ENCODE measurements around the gene ENPP6. TPM values are rescaled to one million over a fixed set of nuclear protein-coding genes. Genes with fewer than 3 reads are reported as not detected.

Gene ENPP6
- total and polyA plus RNA-seq, 4 donors, result 0.13 to 1.8 (median 0.19) TPM; not detected in 1

DNA sequence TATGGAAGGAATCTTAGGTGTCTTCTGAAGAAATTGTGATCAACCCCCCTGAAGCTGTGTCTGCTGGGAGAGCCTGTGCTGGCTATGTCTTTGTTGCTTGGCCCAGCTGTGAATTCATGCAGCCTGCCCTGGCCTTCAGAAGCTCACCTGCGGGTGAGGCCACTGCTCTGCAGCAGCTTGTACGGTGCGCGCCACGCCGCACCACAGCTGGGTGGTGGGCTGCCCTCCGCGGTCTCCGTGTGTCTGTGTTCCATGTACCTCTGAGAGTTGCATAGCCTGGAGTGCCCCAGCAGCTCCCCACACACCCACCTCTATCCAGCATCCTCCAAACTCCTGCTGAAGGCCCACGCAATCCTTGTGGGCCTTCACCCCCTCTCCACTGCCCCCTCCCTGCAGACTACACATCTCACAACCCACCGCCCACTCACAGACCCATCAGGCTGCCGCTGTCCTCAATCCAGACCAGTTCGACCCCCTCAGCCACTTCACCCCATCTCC lies 65.6 kb downstream of the ENPP6 start:
- DNase-seq (no peak), ATAC-seq (ENCODE audit: low FRiP score) (no peak)
- Histone ChIP-seq H3K9me3 (ENCODE audit: control insufficient read depth, low read length) (no peaks in the 10 kb centered on the region), H3K36me3 (ENCODE audit: control insufficient read depth in 1 of 2, insufficient read depth in 2 of 2, low read length in 1 of 2) (no peaks in the 10 kb centered on the region), H3K4me1 (ENCODE audit: control insufficient read depth in 1 of 2, insufficient read depth in 2 of 2, low read length in 2 of 2) (no peaks in the 10 kb centered on the region), H3K27me3 (ENCODE audit: control insufficient read depth in 1 of 2, insufficient read depth in 2 of 2, low read length in 1 of 2) (no peaks in the 10 kb centered on the region), H3K4me3 (ENCODE audit: low read length in 2 of 2) (no peak overlapping the region), H3K27ac (ENCODE audit: low read depth in 1 of 2, low read length in 2 of 2) (no peak overlapping the region)
- intact Hi-C loops (cut with DNase I), result no loop called here
- 90 to 91% methylated on average over 13 of the region's 13 CpGs for WGBS, 2 donors

- Histone ChIP-seq H3K4me1 (ENCODE audit: control insufficient read depth in 1 of 2, insufficient read depth in 2 of 2, low read length in 2 of 2) (no peaks in the 10 kb centered on the region), H3K27ac (ENCODE audit: low read depth in 1 of 2, low read length in 2 of 2) (no peak overlapping the region), H3K36me3 (ENCODE audit: control insufficient read depth in 1 of 2, insufficient read depth in 2 of 2, low read length in 1 of 2) (no peaks in the 10 kb centered on the region), H3K27me3 (ENCODE audit: control insufficient read depth in 1 of 2, insufficient read depth in 2 of 2, low read length in 1 of 2) (no peaks in the 10 kb centered on the region), H3K4me3 (ENCODE audit: low read length in 2 of 2) (no peak overlapping the region), H3K9me3 (ENCODE audit: control insufficient read depth, low read length) (no peaks in the 10 kb centered on the region)
- ATAC-seq (ENCODE audit: low FRiP score) (no peak), DNase-seq (no peak)
- intact Hi-C loops (cut with DNase I), result no loop called here
- 93 to 94% methylated on average over 7 of the region's 7 CpGs for WGBS, 2 donors
Measured at GRCh38 chr4:184150102-184150839, 67.4 kb downstream of the ENPP6 start.

DNA sequence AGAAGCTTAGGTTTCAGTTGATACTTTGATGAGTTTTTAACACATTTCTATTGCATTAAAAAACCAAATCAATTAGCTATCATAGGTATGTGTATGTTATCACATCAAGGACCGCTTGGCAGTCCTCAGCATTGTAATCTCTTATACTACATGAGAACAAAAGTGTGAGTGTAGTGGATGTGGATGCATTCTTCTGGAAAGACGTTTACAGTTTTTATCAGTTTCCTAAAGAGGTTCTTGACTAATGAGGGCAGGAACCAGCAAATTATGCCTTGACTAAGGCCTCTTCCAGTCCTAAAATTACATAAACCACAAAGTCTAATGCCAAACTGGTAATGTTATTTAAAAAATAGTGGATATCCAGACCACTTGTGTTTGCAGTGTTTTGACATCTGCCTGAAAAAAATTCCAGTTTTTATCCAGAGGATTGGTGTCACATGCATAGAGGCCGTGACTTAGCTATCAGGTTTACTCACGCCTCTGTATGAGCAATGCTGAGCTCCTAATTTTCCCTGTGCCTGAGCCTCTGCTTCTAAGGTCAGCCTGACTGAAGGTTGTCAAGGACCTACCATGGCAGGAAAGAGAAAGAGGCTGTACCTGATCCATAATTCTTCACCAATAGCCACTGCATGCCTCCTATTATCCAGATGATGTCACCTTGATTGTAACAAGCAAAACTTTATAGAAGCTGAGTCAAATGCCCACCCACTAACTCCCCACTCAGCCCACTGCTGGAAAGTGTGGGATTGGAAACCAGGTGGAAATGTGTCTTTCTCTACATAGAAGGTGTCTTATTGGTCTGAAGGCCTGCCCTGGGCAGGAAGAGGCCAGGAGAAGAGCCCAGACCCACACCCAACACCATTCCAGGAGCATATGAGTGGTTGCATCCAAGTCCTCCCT lies 68.7 kb downstream of the ENPP6 start:
- no peaks in the 10 kb centered on the region for H3K27me3 ChIP-seq (ENCODE audit: control insufficient read depth in 1 of 2, insufficient read depth in 2 of 2, low read length in 1 of 2)
- DNase-seq, result no peak
- H3K36me3 ChIP-seq (ENCODE audit: control insufficient read depth in 1 of 2, insufficient read depth in 2 of 2, low read length in 1 of 2), result no peaks in the 10 kb centered on the region
- H3K4me3 ChIP-seq (ENCODE audit: low read length in 2 of 2), result no peak overlapping the region
- no peak for ATAC-seq (ENCODE audit: low FRiP score)
- H3K9me3 ChIP-seq (ENCODE audit: control insufficient read depth, low read length), result no peaks in the 10 kb centered on the region
- H3K4me1 ChIP-seq (ENCODE audit: control insufficient read depth in 1 of 2, insufficient read depth in 2 of 2, low read length in 2 of 2), result no peaks in the 10 kb centered on the region
- H3K27ac ChIP-seq (ENCODE audit: low read depth in 1 of 2, low read length in 2 of 2), result no peak overlapping the region
- WGBS, 2 donors, result 79 to 82% methylated on average over 4 of the region's 4 CpGs
- intact Hi-C loops (cut with DNase I), result no loop called here

- ATAC-seq (ENCODE audit: low FRiP score), result no peak
- DNase-seq, result no peak
- H3K27me3 ChIP-seq (ENCODE audit: control insufficient read depth in 1 of 2, insufficient read depth in 2 of 2, low read length in 1 of 2), result no peaks in the 10 kb centered on the region
- H3K4me3 ChIP-seq (ENCODE audit: low read length in 2 of 2), result no peak overlapping the region
- no peaks in the 10 kb centered on the region for H3K9me3 ChIP-seq (ENCODE audit: control insufficient read depth, low read length)
- WGBS, 2 donors, result 67 to 69% methylated on average over 8 of the region's 8 CpGs
- intact Hi-C loops (cut with DNase I), result no loop called here
- H3K27ac ChIP-seq (ENCODE audit: low read depth in 1 of 2, low read length in 2 of 2), result no peak overlapping the region
- H3K4me1 ChIP-seq (ENCODE audit: control insufficient read depth in 1 of 2, insufficient read depth in 2 of 2, low read length in 2 of 2), result no peaks in the 10 kb centered on the region
- no peaks in the 10 kb centered on the region for H3K36me3 ChIP-seq (ENCODE audit: control insufficient read depth in 1 of 2, insufficient read depth in 2 of 2, low read length in 1 of 2)
Measured at GRCh38 chr4:184147858-184148737, 69.6 kb downstream of the ENPP6 start.

DNA sequence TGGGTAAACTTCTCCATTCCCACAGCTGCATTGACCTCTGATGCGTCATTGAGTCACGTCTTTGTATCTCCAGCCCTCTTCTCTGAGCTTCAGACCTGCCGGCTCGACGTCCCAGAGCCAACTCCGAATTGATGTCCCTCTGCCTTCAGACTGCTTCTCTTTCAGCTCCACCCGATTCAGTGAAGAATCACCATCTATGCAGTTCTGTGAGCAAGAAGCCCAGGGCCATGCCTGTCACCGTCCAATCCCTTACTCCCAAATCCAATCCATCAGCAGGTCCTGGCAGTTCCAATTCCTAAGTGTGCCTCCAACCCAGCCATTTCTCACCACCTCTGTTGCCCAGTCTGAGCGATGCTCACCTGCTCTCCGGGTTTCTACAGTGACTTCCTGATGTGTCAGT lies 70.7 kb downstream of the ENPP6 start:
- no peak for DNase-seq
- intact Hi-C loops (cut with DNase I), result no loop called here
- 83 to 84% methylated on average over 10 of the region's 10 CpGs for WGBS, 2 donors

DNA sequence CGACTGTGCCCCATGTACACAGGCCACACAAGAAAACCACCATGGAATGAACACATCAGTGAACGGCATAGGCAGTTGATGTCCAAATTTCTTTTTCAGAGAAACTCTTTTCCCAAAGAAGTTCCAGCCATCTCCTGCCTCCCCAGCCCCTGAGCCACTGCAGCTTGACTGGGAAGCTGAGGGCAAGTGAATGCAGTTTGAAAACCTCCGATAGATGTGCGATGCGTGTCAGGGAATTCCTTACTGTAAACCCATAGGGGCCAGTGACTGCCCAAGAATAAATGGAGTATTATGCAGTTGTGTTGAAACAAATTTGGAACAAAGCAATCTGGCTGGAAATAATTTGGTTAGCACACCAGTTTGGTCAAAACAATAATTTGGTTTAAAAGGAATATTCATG lies 72.1 kb downstream of the ENPP6 start:
- Histone ChIP-seq H3K9me3 (ENCODE audit: control insufficient read depth, low read length) (no peaks in the 10 kb centered on the region), H3K27ac (ENCODE audit: low read depth in 1 of 2, low read length in 2 of 2) (no peak overlapping the region), H3K36me3 (ENCODE audit: control insufficient read depth in 1 of 2, insufficient read depth in 2 of 2, low read length in 1 of 2) (no peaks in the 10 kb centered on the region), H3K4me3 (ENCODE audit: low read length in 2 of 2) (no peak overlapping the region), H3K4me1 (ENCODE audit: control insufficient read depth in 1 of 2, insufficient read depth in 2 of 2, low read length in 2 of 2) (no peaks in the 10 kb centered on the region), H3K27me3 (ENCODE audit: control insufficient read depth in 1 of 2, insufficient read depth in 2 of 2, low read length in 1 of 2) (no peaks in the 10 kb centered on the region)
- no peak for DNase-seq
- no peak for ATAC-seq (ENCODE audit: low FRiP score)
- intact Hi-C loops (cut with DNase I), result no loop called here
- 96 to 97% methylated on average over 5 of the region's 5 CpGs for WGBS, 2 donors

More for the DNA sequence above, 70.7 kb downstream of the ENPP6 start:
- no peaks in the 10 kb centered on the region for H3K9me3 ChIP-seq (ENCODE audit: control insufficient read depth, low read length)
- no peaks in the 10 kb centered on the region for H3K27me3 ChIP-seq (ENCODE audit: control insufficient read depth in 1 of 2, insufficient read depth in 2 of 2, low read length in 1 of 2)
- no peak overlapping the region for H3K4me3 ChIP-seq (ENCODE audit: low read length in 2 of 2)
- no peak for ATAC-seq (ENCODE audit: low FRiP score)
- H3K36me3 ChIP-seq (ENCODE audit: control insufficient read depth in 1 of 2, insufficient read depth in 2 of 2, low read length in 1 of 2), result no peaks in the 10 kb centered on the region
- no peaks in the 10 kb centered on the region for H3K4me1 ChIP-seq (ENCODE audit: control insufficient read depth in 1 of 2, insufficient read depth in 2 of 2, low read length in 2 of 2)
- H3K27ac ChIP-seq (ENCODE audit: low read depth in 1 of 2, low read length in 2 of 2), result no peak overlapping the region

GRCh38 chr4:184143770-184144564 lies 73.7 kb downstream of the ENPP6 start:
- H3K4me1 ChIP-seq (ENCODE audit: control insufficient read depth in 1 of 2, insufficient read depth in 2 of 2, low read length in 2 of 2), result no peaks in the 10 kb centered on the region
- no peak for DNase-seq
- H3K27me3 ChIP-seq (ENCODE audit: control insufficient read depth in 1 of 2, insufficient read depth in 2 of 2, low read length in 1 of 2), result no peaks in the 10 kb centered on the region
- H3K9me3 ChIP-seq (ENCODE audit: control insufficient read depth, low read length), result no peaks in the 10 kb centered on the region
- no peak for ATAC-seq (ENCODE audit: low FRiP score)
- no peaks in the 10 kb centered on the region for H3K36me3 ChIP-seq (ENCODE audit: control insufficient read depth in 1 of 2, insufficient read depth in 2 of 2, low read length in 1 of 2)
- 60 to 71% methylated on average over 12 to 15 of the region's 15 CpGs for WGBS, 2 donors
- H3K4me3 ChIP-seq (ENCODE audit: low read length in 2 of 2), result no peak overlapping the region
- H3K27ac ChIP-seq (ENCODE audit: low read depth in 1 of 2, low read length in 2 of 2), result no peak overlapping the region
- intact Hi-C loops (cut with DNase I), result no loop called here
